PFSK-1 (cell line): ENCODE results near the gene ALDH3A1.

Experiments
- FOXP2 ChIP-seq: optimal IDR thresholded peaks from 2 replicates; pipeline ENCODE3; 2011; ENCODE audit warnings: borderline replicate concordance, control low read depth, inconsistent platforms; ENCODE audit not compliant: insufficient read depth; ENCODE audit errors: extremely low read length, extremely low read depth
- POLR2AphosphoS5 ChIP-seq: IDR thresholded peaks from 2 replicates; pipeline ENCODE4 v1.6.1; 2012; ENCODE audit warnings: low read depth, mild to moderate bottlenecking, control low read depth, low read length, moderate library complexity
- REST ChIP-seq, 2 experiments: IDR thresholded peaks; 2 replicates each; pipeline versions ENCODE4 v1.6.1 to v1.8.0; 2011 to 2012; ENCODE audit warnings: low read depth in 2 of 2, low read length in 2 of 2, control low read depth in 1 of 2, inconsistent platforms in 1 of 2, mild to moderate bottlenecking in 1 of 2, moderate library complexity in 1 of 2; ENCODE audit not compliant: insufficient read depth in 1 of 2
- SIN3A ChIP-seq: IDR thresholded peaks from 2 replicates; pipeline ENCODE4 v1.6.1; 2012; ENCODE audit warnings: mild to moderate bottlenecking, low read length, moderate library complexity, borderline replicate concordance; ENCODE audit not compliant: insufficient read depth
- TAF1 ChIP-seq: IDR thresholded peaks from 2 replicates; pipeline ENCODE4 v1.6.1; 2012; ENCODE audit warnings: low read length, control low read depth, borderline replicate concordance; ENCODE audit not compliant: insufficient read depth

GRCh38 chr17:19730843-19731242 is 17.3 kb downstream of the ALDH3A1 start:
- TF ChIP-seq POLR2AphosphoS5 (no peak), SIN3A (no peak), TAF1 (no peak), REST (IDR thresholded peaks at IDR 0.05; ENCODE audit: insufficient read depth in 1 of 2, low read depth in 2 of 2, low read length in 2 of 2) (no peak), FOXP2 (no peak)
